ENCODE results near the gene SLC6A9. TPM values are rescaled to one million over a fixed set of nuclear protein-coding genes. Genes with fewer than 3 reads are reported as not detected.

The SLC6A9 gene
- total and polyA plus RNA-seq, 2 of the 8 experiments (the other 6 are each of a cell fraction or from before 2014, with no cell fraction given), result 20.2 to 24.2 TPM

- FAIRE-seq (no peak), DNase-seq (ENCODE audit: low read depth in 1 of 2, low spot score in 2 of 2) (no peak)
- H2BK15ac ChIP-seq (ENCODE audit: low read length), result no peak overlapping the region
- H4K8ac ChIP-seq (ENCODE audit: extremely low read depth, insufficient read depth, low read length), result no peak overlapping the region
- no peak overlapping the region for H2BK120ac ChIP-seq (replicated peaks; ENCODE audit: low read depth, low read length)
- 90% methylated on average over 8 of the region's 8 CpGs; no CpG with 5 or more reads in 1 of the 2 experiments for WGBS, 2 experiments (ENCODE audit: extremely low coverage in 1 of 2, insufficient coverage in 1 of 2, insufficient read length in 1 of 2, insufficient replicate concordance in 2 of 2, low coverage in 1 of 2, low lambda C conversion rate in 2 of 2, missing lambda C conversion rate in 1 of 2)
- no peak overlapping the region for H4K5ac ChIP-seq (ENCODE audit: insufficient read length, low read depth, low read length)
- H2BK12ac ChIP-seq (ENCODE audit: low read depth, low read length), result no peak overlapping the region
- peaks cover 2% of the 10 kb centered on the region in 2 experiments for H4K20me1 ChIP-seq (replicated peaks in 1 of 2; ENCODE audit: control insufficient read depth in 1 of 2, insufficient read depth in 2 of 2, low read length in 2 of 2)
- H3K27me3 ChIP-seq (replicated peaks in 1 of 4; ENCODE audit: control insufficient read depth in 3 of 4, extremely low read depth in 1 of 4, insufficient read depth in 3 of 4, low read length in 3 of 4), result no peaks in the 10 kb centered on the region
- H3K4me1 ChIP-seq (replicated peaks in 1 of 4; ENCODE audit: control insufficient read depth in 3 of 4, insufficient read depth in 4 of 4, low read length in 3 of 4), result no peaks in the 10 kb centered on the region
- H3K9me3 ChIP-seq (ENCODE audit: insufficient read depth in 2 of 2, low read depth in 1 of 2, low read length in 1 of 2), result no peaks in the 10 kb centered on the region
- ChIA-PET POLR2A (ENCODE audit: partially characterized antibody) (interaction anchor here (0.6 to 27.1 kb wide), 5 partner anchors 8 to 239 kb away, joined by 4 to 544 read pairs (median 7); partner anchors contain the start of gene SLC6A9), CTCF (ENCODE audit: partially characterized antibody) (interaction anchor here (0.8 to 21.8 kb wide), 8 partner anchors 11 to 89 kb away, joined by 3 to 478 read pairs (median 5); no protein-coding TSS in a partner anchor)
- peaks cover 0 to 14% (median 10%) of the 10 kb centered on the region in 4 experiments; a peak in 5 of 8 replicates for H3K36me3 ChIP-seq (ENCODE audit: control insufficient read depth in 2 of 4, insufficient read depth in 4 of 4, low read length in 3 of 4)
- no peak overlapping the region for H3K4me3 ChIP-seq (ENCODE audit: extremely low read depth in 1 of 4, insufficient read depth in 2 of 4, low read depth in 3 of 4, low read length in 4 of 4)
- H3K18ac ChIP-seq (ENCODE audit: extremely low read depth, low read length), result no peak overlapping the region
- no peak overlapping the region for H3K23ac ChIP-seq (ENCODE audit: insufficient read length)
- H4K91ac ChIP-seq (replicated peaks; ENCODE audit: insufficient read length, low read length), result no peak overlapping the region
- H3K56ac ChIP-seq (replicated peaks; ENCODE audit: insufficient read length, low read depth, low read length), result no peak overlapping the region
- H3K9ac ChIP-seq (replicated peaks in 1 of 4; ENCODE audit: extremely low read depth in 1 of 4, low read depth in 3 of 4, low read length in 3 of 4), result no peak overlapping the region
- no peaks in the 10 kb centered on the region for H3K79me1 ChIP-seq (ENCODE audit: low read depth, low read length)
- H3K14ac ChIP-seq (ENCODE audit: insufficient read length), result no peak overlapping the region
- H2AFZ ChIP-seq (ENCODE audit: low read length), result no peak overlapping the region
- no peak overlapping the region for H3K4me2 ChIP-seq (ENCODE audit: insufficient read depth in 1 of 2, low read depth in 2 of 2, low read length in 2 of 2)
- H3K79me2 ChIP-seq (ENCODE audit: control insufficient read depth in 1 of 2, insufficient read depth in 2 of 2, low read length in 2 of 2), result no peaks in the 10 kb centered on the region
- no peaks in the 10 kb centered on the region for H3K23me2 ChIP-seq (ENCODE audit: low read depth, low read length)
- H2BK5ac ChIP-seq (ENCODE audit: low read depth, low read length), result no peak overlapping the region
- no peak overlapping the region for H3K27ac ChIP-seq (ENCODE audit: low read depth, low read length)
- H3K4ac ChIP-seq (replicated peaks; ENCODE audit: insufficient read length, low read depth, low read length), result no peak overlapping the region
- H2AK5ac ChIP-seq (ENCODE audit: low read depth, low read length), result no peak overlapping the region
- no peak overlapping the region for H2BK20ac ChIP-seq (ENCODE audit: low read length)
- no peak for TF ChIP-seq SIRT6 (IDR thresholded peaks at IDR 0.05; ENCODE audit: low read length)
These were observed 31.1 kb downstream of the SLC6A9 start for GRCh38 chr1:44000122-44000665.

Data from H1 (cell line).